ENCODE results near the gene MRPL21.

Gene MRPL21

DNA sequence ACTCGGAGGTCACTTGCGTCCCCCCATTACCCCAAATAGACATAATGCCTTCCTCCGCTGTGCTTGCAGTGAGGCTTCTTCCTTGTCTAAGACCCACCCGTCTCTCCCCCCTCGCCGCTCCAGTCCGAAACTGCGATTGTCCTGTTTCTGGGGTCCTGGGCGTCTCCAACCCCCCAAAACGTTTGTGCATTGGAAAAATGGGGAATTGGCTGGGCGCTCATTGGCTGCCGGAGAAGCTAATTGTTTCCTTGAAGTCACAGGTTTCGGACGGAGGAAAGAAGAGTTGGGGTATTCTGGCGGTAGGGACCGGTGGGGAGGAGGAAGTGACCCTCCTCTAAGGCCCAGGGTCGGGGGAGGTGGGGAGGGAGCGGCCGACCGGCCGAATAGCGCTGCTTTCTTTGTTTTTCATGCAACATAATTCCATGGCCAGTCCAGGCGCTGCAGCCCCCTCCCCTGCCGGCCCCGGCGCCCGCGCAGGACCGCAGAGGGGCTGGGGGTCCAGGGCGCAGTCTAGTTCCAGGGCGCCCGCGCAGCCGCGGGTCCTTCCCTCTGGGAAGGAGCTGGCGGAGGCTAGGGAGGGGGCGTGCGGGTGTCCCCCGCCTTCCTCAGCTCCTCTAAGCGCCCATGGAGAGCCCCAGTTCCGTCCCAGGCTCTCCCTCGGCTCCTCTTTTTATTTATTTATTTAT lies 49.2 kb downstream of the MRPL21 start:
- TF ChIP-seq CTCF (IDR thresholded peaks at IDR 0.05; ENCODE audit: control insufficient read depth, insufficient read depth, low read depth, low read length, missing control alignments): no peak
- DNase-seq (ENCODE audit: low read depth): no peak
- H3K4me3 ChIP-seq (ENCODE audit: control insufficient read depth, low read depth, low read length): no peak overlapping the region; the same call in 1 of the 2 replicates

- no peak for TF ChIP-seq CTCF (IDR thresholded peaks at IDR 0.05; ENCODE audit: control insufficient read depth, insufficient read depth, low read depth, low read length, missing control alignments)
- DNase-seq (ENCODE audit: low read depth): no peak
- H3K4me3 ChIP-seq (ENCODE audit: control insufficient read depth, low read depth, low read length): no peak overlapping the region
These were observed 51.0 kb downstream of the MRPL21 start for GRCh38 chr11:68852628-68853027.

- no peak for TF ChIP-seq CTCF (IDR thresholded peaks at IDR 0.05; ENCODE audit: control insufficient read depth, insufficient read depth, low read depth, low read length, missing control alignments)
- H3K4me3 ChIP-seq (ENCODE audit: control insufficient read depth, low read depth, low read length): no peak overlapping the region
- DNase-seq (ENCODE audit: low read depth): no peak
These were observed 55.2 kb downstream of the MRPL21 start for GRCh38 chr11:68848429-68848828.

- TF ChIP-seq CTCF (IDR thresholded peaks at IDR 0.05; ENCODE audit: control insufficient read depth, insufficient read depth, low read depth, low read length, missing control alignments): no peak
- DNase-seq (ENCODE audit: low read depth): no peak
- no peak overlapping the region for H3K4me3 ChIP-seq (ENCODE audit: control insufficient read depth, low read depth, low read length)
These were observed 56.2 kb downstream of the MRPL21 start for GRCh38 chr11:68847395-68847794.

GRCh38 chr11:68845351-68846002 lies 58.2 kb downstream of the MRPL21 start:
- TF ChIP-seq CTCF (IDR thresholded peaks at IDR 0.05; ENCODE audit: control insufficient read depth, insufficient read depth, low read depth, low read length, missing control alignments): no peak
- DNase-seq (ENCODE audit: low read depth): no peak
- H3K4me3 ChIP-seq (ENCODE audit: control insufficient read depth, low read depth, low read length): no peak overlapping the region

GRCh38 chr11:68844801-68845200 lies 58.8 kb downstream of the MRPL21 start:
- TF ChIP-seq CTCF (IDR thresholded peaks at IDR 0.05; ENCODE audit: control insufficient read depth, insufficient read depth, low read depth, low read length, missing control alignments): no peak
- no peak for DNase-seq (ENCODE audit: low read depth)
- no peak overlapping the region for H3K4me3 ChIP-seq (ENCODE audit: control insufficient read depth, low read depth, low read length)
